K562 (cell line): ENCODE results near the gene SMG5. TPM values are rescaled to one million over a fixed set of nuclear protein-coding genes. Genes with fewer than 3 reads are reported as not detected.

Experiments used
- C11orf30 ChIP-seq: fragments of 450-650 bp; IDR thresholded peaks from 2 replicates; pipeline ENCODE4 v1.6.1; 2016; ENCODE audit warnings: low read depth, mild to moderate bottlenecking
- CC2D1A ChIP-seq: fragments of 450-650 bp; IDR thresholded peaks from 2 replicates; pipeline ENCODE4 v1.6.1; 2017; ENCODE audit warnings: mild to moderate bottlenecking
- CREBBP ChIP-seq: IDR thresholded peaks from one replicate; pipeline ENCODE4 v1.6.1; 2012; ENCODE audit warnings: low read depth, mild to moderate bottlenecking, control low read depth, inconsistent platforms, low read length
- EGR1 ChIP-seq: fragments of 450-650 bp; conservative IDR thresholded peaks from 2 replicates; pipeline ENCODE4 v1.6.1; 2017; ENCODE audit warnings: mild to moderate bottlenecking
- GATAD2B ChIP-seq: fragments of 450-650 bp; IDR thresholded peaks from 2 replicates; pipeline ENCODE4 v1.6.1; 2017; ENCODE audit warnings: mild to moderate bottlenecking, borderline replicate concordance
- JUNB ChIP-seq: fragments of 450-650 bp; formaldehyde crosslinking; conservative IDR thresholded peaks from 2 replicates; pipeline ENCODE4 v1.4.0; 2020; ENCODE audit warnings: mild to moderate bottlenecking
- MCM7 ChIP-seq, 2 experiments: fragments of 450-650 bp; IDR thresholded peaks; 2 replicates each; pipeline ENCODE4 v1.6.1; 2016 to 2018
- MTA2 ChIP-seq: fragments of 450-650 bp; IDR thresholded peaks from 2 replicates; pipeline ENCODE4 v1.6.1; 2016; ENCODE audit warnings: low read depth
- MYC ChIP-seq, 2 experiments: fragments of 250-450 bp in 1 of 2; sonication (Bioruptor Pico) in 1 of 2; IDR thresholded peaks; 2 replicates each; pipeline versions ENCODE4 v1.5.1 to v1.6.1; 2012 to 2021; ENCODE audit warnings: low read depth in 2 of 2, borderline replicate concordance in 1 of 2, improper control_type of control experiment in 1 of 2, low read length in 1 of 2, mild to moderate bottlenecking in 1 of 2, moderate library complexity in 1 of 2
- NCOA1 ChIP-seq: fragments of 450-650 bp; IDR thresholded peaks from 2 replicates; pipeline ENCODE4 v1.6.1; 2016; ENCODE audit warnings: low read depth
- OTX1 ChIP-seq: fragments of 450-650 bp; formaldehyde crosslinking; IDR thresholded peaks from 2 replicates; pipeline ENCODE4 v1.4.0; 2022; ENCODE audit warnings: mild to moderate bottlenecking
- PML ChIP-seq: IDR thresholded peaks from 2 replicates; pipeline ENCODE4 v1.6.1; 2012; ENCODE audit warnings: low read length, inconsistent platforms
- RBM15 ChIP-seq: fragments of 200-400 bp; formaldehyde crosslinking; IDR thresholded peaks from 2 replicates; pipeline ENCODE4 v1.6.1; 2018; ENCODE audit warnings: mild to moderate bottlenecking, low read length, moderate library complexity; ENCODE audit not compliant: insufficient read depth
- TFE3 ChIP-seq: fragments of 450-650 bp; formaldehyde crosslinking; IDR thresholded peaks from 2 replicates; pipeline ENCODE4 v1.4.0; 2020; ENCODE audit warnings: mild to moderate bottlenecking, mixed read lengths
- ZBTB17 ChIP-seq: fragments of 450-650 bp; formaldehyde crosslinking; IDR thresholded peaks from 2 replicates; pipeline ENCODE4 v1.4.0; 2020; ENCODE audit warnings: mild to moderate bottlenecking
- ZBTB40 ChIP-seq, 2 experiments: fragments of 450-650 bp in 1 of 2; sonication (generic) in 1 of 2; formaldehyde crosslinking in 1 of 2; IDR thresholded peaks; 2 replicates each; pipeline versions ENCODE4 v1.7.1 to v1.9.0; 2016 to 2022; ENCODE audit warnings: inconsistent platforms in 1 of 2, mild to moderate bottlenecking in 1 of 2, missing genetic modification reagents in 1 of 2
- ZC3H8 ChIP-seq: fragments of 450-650 bp; IDR thresholded peaks from 2 replicates; pipeline ENCODE4 v1.6.1; 2017
- ZNF551 ChIP-seq: fragments of 250-450 bp; sonication (Bioruptor Pico); IDR thresholded peaks from 2 replicates; pipeline ENCODE4 v1.5.0; 2021; ENCODE audit warnings: mild to moderate bottlenecking, moderate library complexity
- ZNF644 ChIP-seq: fragments of 200-800 bp; sonication (Bioruptor generic); IDR thresholded peaks from 2 replicates; pipeline ENCODE4 v1.6.1; 2016; ENCODE audit warnings: low read depth, missing genetic modification characterization, missing compliant biosample characterization
- ZNF830 ChIP-seq: fragments of 250-450 bp; sonication (Bioruptor Pico); IDR thresholded peaks from 2 replicates; pipeline ENCODE4 v1.5.0; 2021; ENCODE audit warnings: mild to moderate bottlenecking
- polyA plus RNA-seq, 8 experiments: library from polyadenylated mRNA; depleted of rRNA in 4 of 8; stranded (reverse) in 5 of 8; unstranded in 3 of 8; fragments of >200 nt; fragmentation: Nextera tagmentation in 2 of 8; fragmentation: Illumina TruSeq in 1 of 8; extraction: Ambion mirVana in 2 of 8; extraction: Trizol in 1 of 8; gene quantifications; 2 replicates each; pipeline versions ENCODE4 v1.2.1 to v1.2.3, GENCODE V29; 2011 to 2014; ENCODE audit warnings: inconsistent platforms in 1 of 8, missing spikeins in 1 of 8
- total RNA-seq, 7 experiments: library from RNA; depleted of rRNA in 6 of 7; stranded (reverse); fragments of >200 nt in 6 of 7; fragmentation: Illumina TruSeq in 2 of 7; extraction: Trizol in 2 of 7; gene quantifications; 2 replicates each; pipeline versions ENCODE4 v1.2.1 to v1.2.3, GENCODE V29; 2011 to 2021; ENCODE audit warnings: low replicate concordance in 1 of 7

The SMG5 gene
- total and polyA plus RNA-seq, 9 of the 15 experiments (the other 6 are each of a cell fraction or from before 2014, with no cell fraction given): 1.4 to 85.9 (median 53.0) TPM

- TF ChIP-seq ZBTB40 (IDR thresholded peaks at IDR 0.05) (peak; percentile 100), ZBTB40 (CRISPR knock-in tag; IDR thresholded peaks at IDR 0.05) (peak; percentile 100), PML (0 out of 2 replicates have a peak, but pooled peaks have one; percentile 72), JUNB (CRISPR knock-in tag) (no peak), NCOA1 (no peak), C11orf30 (peak; percentile 91), TFE3 (CRISPR knock-in tag) (no peak), ZNF551 (no peak), OTX1 (no peak), GATAD2B (no peak), MTA2 (no peak), ZBTB17 (CRISPR knock-in tag) (peak; percentile 32; the same call in 1 of the 2 replicates), CREBBP (no peak), ZNF830 (CRISPR knock-in tag) (no peak), ZC3H8 (no peak), CC2D1A (no peak), MYC (IDR thresholded peaks at IDR 0.05; ENCODE audit: low read depth, low read length) (peak; percentile 86), MYC (CRISPR knock-in tag; IDR thresholded peaks at IDR 0.05; ENCODE audit: borderline replicate concordance, low read depth) (no peak), RBM15 (no peak), ZNF644 (no peak), MCM7 (IDR thresholded peaks at IDR 0.05) (no peak), EGR1 (0 out of 2 replicates have a peak, but pooled peaks have one; percentile 57)
Measured at GRCh38 chr1:156282479-156283222, at the start of gene SMG5 (continued).
